Subcutaneous adipose tissue (tissue), 4 donors: ENCODE measurements around the gene CFAP54. TPM values are rescaled to one million over a fixed set of nuclear protein-coding genes. Genes with fewer than 3 reads are reported as not detected.

Experiments used
- total RNA-seq, 4 donors: library from RNA; depleted of rRNA; stranded (reverse); fragments of >200 nt; gene quantifications; one replicate each; pipeline ENCODE4 v1.1.0, GENCODE V29; 2016
- TF ChIP-seq, protein P1 (sequence below): fragments of 450-650 bp; IDR thresholded peaks from one replicate; pipeline ENCODE4 v1.5.1; 2016; ENCODE audit warnings: low read depth, mild to moderate bottlenecking, control low read depth, antibody characterized with exemption, moderate library complexity

Gene CFAP54
- total RNA-seq, 4 donors from 2014 or later, result 0.33 to 1.7 (median 0.89) TPM

DNA sequence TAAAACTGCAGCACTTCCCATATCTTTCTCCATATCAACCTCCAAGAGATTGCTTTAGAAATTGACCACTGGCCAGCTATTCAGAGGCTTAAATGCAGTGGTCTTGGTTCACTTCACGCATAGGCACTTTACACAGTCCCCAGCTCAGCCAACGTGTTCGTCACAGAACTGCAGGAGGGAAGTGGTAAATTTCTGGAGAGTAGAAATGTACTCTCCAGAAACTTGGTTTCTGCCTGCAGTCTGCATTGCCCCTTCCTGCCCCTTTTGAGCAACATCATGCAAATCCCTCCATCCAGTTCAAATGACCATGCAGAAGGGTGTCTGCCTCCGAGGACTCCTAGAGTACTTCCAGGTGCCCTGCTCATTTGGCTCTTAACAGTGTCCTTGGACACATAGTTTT, 375.0 kb downstream of the CFAP54 start:
- TF ChIP-seq, protein P1, sequence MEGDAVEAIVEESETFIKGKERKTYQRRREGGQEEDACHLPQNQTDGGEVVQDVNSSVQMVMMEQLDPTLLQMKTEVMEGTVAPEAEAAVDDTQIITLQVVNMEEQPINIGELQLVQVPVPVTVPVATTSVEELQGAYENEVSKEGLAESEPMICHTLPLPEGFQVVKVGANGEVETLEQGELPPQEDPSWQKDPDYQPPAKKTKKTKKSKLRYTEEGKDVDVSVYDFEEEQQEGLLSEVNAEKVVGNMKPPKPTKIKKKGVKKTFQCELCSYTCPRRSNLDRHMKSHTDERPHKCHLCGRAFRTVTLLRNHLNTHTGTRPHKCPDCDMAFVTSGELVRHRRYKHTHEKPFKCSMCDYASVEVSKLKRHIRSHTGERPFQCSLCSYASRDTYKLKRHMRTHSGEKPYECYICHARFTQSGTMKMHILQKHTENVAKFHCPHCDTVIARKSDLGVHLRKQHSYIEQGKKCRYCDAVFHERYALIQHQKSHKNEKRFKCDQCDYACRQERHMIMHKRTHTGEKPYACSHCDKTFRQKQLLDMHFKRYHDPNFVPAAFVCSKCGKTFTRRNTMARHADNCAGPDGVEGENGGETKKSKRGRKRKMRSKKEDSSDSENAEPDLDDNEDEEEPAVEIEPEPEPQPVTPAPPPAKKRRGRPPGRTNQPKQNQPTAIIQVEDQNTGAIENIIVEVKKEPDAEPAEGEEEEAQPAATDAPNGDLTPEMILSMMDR, result no peak

DNA sequence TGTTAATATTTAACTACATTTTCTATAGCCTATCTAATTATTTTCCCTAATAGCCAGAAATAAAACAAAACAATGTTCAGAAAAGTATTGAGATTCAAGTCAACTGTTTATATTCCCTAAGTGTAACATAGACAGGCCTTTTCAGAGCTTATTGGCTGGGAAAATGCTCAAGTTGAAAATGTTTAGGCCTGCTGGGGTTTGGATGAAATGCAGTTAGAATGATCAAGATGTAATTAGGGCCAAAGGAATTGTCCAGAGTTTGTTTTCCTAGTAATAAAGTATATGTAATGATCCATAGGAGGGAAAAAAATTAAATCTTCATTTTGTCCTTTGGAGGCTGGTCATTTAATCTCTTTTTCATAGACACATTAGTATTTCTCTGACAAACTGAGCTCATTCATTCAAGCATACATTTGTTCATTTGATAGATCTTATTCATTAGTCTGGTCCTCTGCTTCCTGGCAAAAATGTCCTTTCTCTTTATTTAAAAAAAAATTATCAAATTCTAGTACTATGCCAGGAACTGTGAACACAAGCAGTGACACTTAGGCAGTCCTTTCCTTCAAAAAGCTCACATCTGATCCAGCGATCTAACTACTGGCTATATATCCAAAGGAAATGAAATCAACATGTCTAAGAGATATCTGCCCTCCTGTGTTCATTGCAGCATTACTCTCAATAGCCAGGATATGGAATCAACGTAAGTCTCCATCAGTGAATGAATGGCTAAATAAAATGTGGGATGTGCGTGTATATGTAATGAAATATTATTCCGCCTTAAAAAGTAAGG, 377.6 kb downstream of the CFAP54 start:
- TF ChIP-seq, protein P1, result no peak

DNA sequence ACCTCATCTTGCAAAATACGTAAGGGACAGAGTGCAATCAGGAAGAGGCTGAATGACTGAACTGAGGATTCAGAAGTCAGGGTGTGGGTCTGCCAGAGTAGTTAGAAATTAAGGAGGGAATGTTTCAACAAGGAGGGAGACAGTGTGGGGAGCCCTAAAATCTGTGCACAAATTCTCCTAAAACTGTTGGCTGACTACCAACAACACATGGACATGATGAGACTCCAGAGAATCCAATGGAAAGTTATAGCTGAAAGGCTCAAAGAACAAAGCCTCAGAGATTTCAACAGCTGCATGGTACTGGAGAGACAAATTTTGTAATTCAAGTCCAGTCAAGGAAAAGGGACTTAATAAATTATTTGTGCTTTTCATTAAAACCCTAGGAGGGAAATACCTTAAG, 381.6 kb downstream of the CFAP54 start:
- TF ChIP-seq, protein P1, result no peak

DNA sequence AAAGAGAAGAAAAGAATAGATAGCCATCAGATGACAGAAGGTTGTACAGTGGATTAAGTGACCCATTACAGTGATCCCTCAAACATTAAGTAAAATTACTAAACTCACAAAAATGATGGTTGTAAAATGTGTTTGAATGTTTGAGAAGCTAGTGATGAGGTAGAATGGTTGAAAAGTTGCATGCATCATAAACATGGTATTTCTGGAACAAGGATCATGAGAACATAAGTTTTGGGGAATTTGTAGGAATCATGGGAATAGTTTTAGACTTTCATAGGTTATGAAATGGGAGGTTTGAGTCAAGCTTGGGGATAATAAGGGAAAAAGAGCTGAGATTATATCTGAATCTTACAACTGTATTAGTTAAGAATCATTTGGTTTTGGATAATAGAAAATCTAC, 383.6 kb downstream of the CFAP54 start:
- TF ChIP-seq, protein P1, result no peak

DNA sequence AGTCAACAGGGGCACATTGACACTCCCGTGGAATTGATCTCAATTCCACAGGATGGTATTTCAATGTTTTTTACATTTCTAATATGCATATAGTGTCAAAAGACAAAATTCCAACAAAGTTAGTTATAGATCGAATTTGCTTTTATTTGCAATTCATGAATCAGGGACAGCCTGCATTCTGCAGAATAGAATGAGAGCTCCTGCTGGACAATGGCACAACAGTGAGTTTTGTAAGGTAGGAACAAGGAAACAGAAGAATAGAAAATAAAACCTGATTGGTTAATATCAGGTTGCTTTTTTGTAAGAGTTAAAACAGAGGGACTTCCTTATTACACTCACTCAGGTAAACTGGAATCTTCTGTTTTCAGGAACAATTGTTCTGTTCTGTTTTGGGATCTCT, 384.8 kb downstream of the CFAP54 start:
- TF ChIP-seq, protein P1, result no peak

DNA sequence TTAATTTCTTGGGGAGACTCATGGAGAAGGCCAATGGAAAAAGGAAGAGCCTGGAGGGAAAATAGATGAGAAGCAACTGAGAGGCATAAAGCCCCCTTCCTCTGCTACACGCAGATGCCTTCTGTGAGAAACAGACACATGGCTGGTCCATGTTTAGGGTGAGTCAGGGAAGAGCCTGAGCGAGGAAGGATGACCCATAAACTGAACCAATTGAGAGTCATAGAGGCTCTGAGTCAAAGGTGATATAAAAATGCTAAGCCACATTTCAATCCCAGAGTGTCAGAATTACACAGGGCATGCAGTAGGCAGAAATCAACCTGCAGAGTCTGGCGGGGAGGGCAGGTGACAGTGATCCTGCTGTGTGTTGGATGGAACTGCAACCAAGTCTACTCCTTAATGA, 387.6 kb downstream of the CFAP54 start:
- TF ChIP-seq, protein P1, result no peak

DNA sequence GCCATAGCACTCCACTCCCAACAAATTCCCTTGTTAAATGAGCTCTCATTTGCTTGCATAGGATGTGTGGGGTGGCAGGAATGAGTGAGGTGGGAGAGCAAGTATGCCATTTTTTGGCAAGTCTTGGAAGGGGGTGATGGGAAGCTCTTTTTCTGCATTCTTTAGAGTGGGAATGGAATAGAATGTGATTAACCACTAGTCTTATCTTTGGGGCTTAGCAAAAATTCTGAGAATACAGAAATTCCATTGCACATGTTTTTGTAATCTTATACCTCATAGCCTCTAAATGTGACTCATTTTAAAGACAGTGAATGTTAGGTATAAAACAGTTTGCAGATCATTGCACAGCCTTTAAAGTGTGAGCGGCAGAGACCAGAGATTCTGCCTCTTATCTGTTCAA, 389.3 kb downstream of the CFAP54 start:
- TF ChIP-seq, protein P1, result no peak
